ENCODE data around the gene FN1. TPM values are rescaled to one million over a fixed set of nuclear protein-coding genes. Genes with fewer than 3 reads are reported as not detected.

FN1 gene
- total and polyA plus RNA-seq, 2 donors (not counting 3 experiments of a cell fraction or from before 2014, with no cell fraction given) = 3,221 to 3,740 TPM

GRCh38 chr2:215447056-215447455, 11.2 kb upstream of the FN1 start:
- TF ChIP-seq JUN (IDR thresholded peaks at IDR 0.05; ENCODE audit: borderline replicate concordance, insufficient read depth, insufficient read length, low read depth) (no peak), GATA2 (IDR thresholded peaks at IDR 0.05; ENCODE audit: insufficient read depth, insufficient read length, low read depth, low read length) (no peak), POLR2AphosphoS5 (IDR thresholded peaks at IDR 0.05; ENCODE audit: insufficient read depth, low read depth, low read length) (no peak), MYC (IDR thresholded peaks at IDR 0.05; ENCODE audit: low read depth, low read length) (no peak), MAX (IDR thresholded peaks at IDR 0.05; ENCODE audit: insufficient read depth, insufficient read length) (no peak), CTCF (IDR thresholded peaks at IDR 0.05; ENCODE audit: extremely low read depth in 1 of 2, insufficient read depth in 1 of 2, low read depth in 1 of 2, low read length in 2 of 2) (no peak), FOS (IDR thresholded peaks at IDR 0.05; ENCODE audit: borderline replicate concordance, insufficient read depth, low read length) (no peak), EZH2 (IDR thresholded peaks at IDR 0.05; ENCODE audit: borderline replicate concordance, low read depth, low read length, severe bottlenecking) (no peak), POLR2A (IDR thresholded peaks at IDR 0.05; ENCODE audit: low read depth, low read length) (no peak)
- no TSS peak for BruUV-seq (replicated peaks)
- H3K36me3 ChIP-seq (ENCODE audit: control insufficient read depth in 2 of 2, extremely low read depth in 1 of 2, insufficient read depth in 2 of 2, low read length in 2 of 2) = no peaks in the 10 kb centered on the region
- H3K27me3 ChIP-seq (ENCODE audit: control insufficient read depth in 2 of 2, insufficient read depth in 2 of 2, low read length in 2 of 2) = no peaks in the 10 kb centered on the region
- FAIRE-seq (no peak), DNase-seq (ENCODE audit: low read depth, low spot score) (no peak)
- H3K4me3 ChIP-seq (replicated peaks in 1 of 3; ENCODE audit: insufficient read depth in 1 of 3, low read depth in 1 of 3, low read length in 3 of 3) = no peak overlapping the region
- H3K4me2 ChIP-seq (ENCODE audit: insufficient read depth, low read length) = no peak overlapping the region
- ChIA-PET CTCF (interaction anchor here (0.9 to 1.5 kb wide), 2 partner anchors 9 to 59 kb away, joined by 3 read pairs; no protein-coding TSS in a partner anchor), POLR2A (no interaction called here)
- H2AFZ ChIP-seq (ENCODE audit: low read depth, low read length) = no peak overlapping the region
- no peaks in the 10 kb centered on the region for H3K9me3 ChIP-seq (replicated peaks; ENCODE audit: control insufficient read depth, insufficient read depth, low read length)
- intact Hi-C loops (cut with micrococcal nuclease) (no loop called here), dilution Hi-C loops (cut with MboI; ENCODE audit: extremely low pct_ligation_motif_present, low sequenced_read_pairs) (no loop called here)
- no peak overlapping the region for H3K27ac ChIP-seq (ENCODE audit: insufficient read depth, low read depth, low read length)
- H3K79me2 ChIP-seq (ENCODE audit: control insufficient read depth, insufficient read depth, low read length) = no peaks in the 10 kb centered on the region
- no peaks in the 10 kb centered on the region for H3K9me1 ChIP-seq (replicated peaks; ENCODE audit: control insufficient read depth, extremely low read depth, insufficient read depth, low read length)
- H4K20me1 ChIP-seq (replicated peaks; ENCODE audit: control insufficient read depth, extremely low read depth, insufficient read depth, low read length) = no peaks in the 10 kb centered on the region
- H3K9ac ChIP-seq (replicated peaks; ENCODE audit: extremely low read depth, insufficient read depth, low read length) = no peak overlapping the region
- no peaks in the 10 kb centered on the region for H3K4me1 ChIP-seq (ENCODE audit: control insufficient read depth, extremely low read depth, insufficient read depth, low read length)

Measured in endothelial cell of umbilical vein (primary cell).